SW480 (cell line): Measurements from ENCODE around the gene DRICH1.
"Not testable (repeated sequence)": the region's sequence is repeated elsewhere in the genome, so short reads cannot be mapped to it uniquely, and the experiment has no call there.

Experiments used
- DNase-seq: peaks from one replicate; pipeline ENCODE4 v3.0.0-alpha.2; 2016; ENCODE audit warnings: low spot score

Gene DRICH1

GRCh38 chr22:23632178-23632577, at the start of gene DRICH1:
DRICH1 (minus strand) TSS chr22:23632321; CDS start chr22:23632023, 298 bp downstream.
- peak; percentile 8 for DNase-seq

GRCh38 chr22:23681026-23681809, 49.1 kb upstream of the DRICH1 start:
- no peak for DNase-seq

- no peak for DNase-seq
Measured at GRCh38 chr22:23678133-23678532, 46.0 kb upstream of the DRICH1 start.

- no peak for DNase-seq
Measured at GRCh38 chr22:23677701-23677995, 45.5 kb upstream of the DRICH1 start.

- not testable (repeated sequence) for DNase-seq
Measured at GRCh38 chr22:23676841-23677700, 45.0 kb upstream of the DRICH1 start.

- peak; percentile 18 for DNase-seq
Measured at GRCh38 chr22:23675502-23676415, 43.6 kb upstream of the DRICH1 start.

- not testable (repeated sequence) for DNase-seq
Measured at GRCh38 chr22:23674886-23675501, 42.9 kb upstream of the DRICH1 start.

GRCh38 chr22:23673826-23674690, 41.9 kb upstream of the DRICH1 start:
- no peak for DNase-seq

GRCh38 chr22:23673050-23673620, 41.0 kb upstream of the DRICH1 start:
- no peak for DNase-seq

GRCh38 chr22:23672307-23673049, 40.4 kb upstream of the DRICH1 start:
- DNase-seq, result not testable (repeated sequence)

GRCh38 chr22:23671387-23671786, 39.3 kb upstream of the DRICH1 start:
- not testable (repeated sequence) for DNase-seq

GRCh38 chr22:23670378-23671295, 38.5 kb upstream of the DRICH1 start:
- no peak for DNase-seq

GRCh38 chr22:23660381-23660780, 28.3 kb upstream of the DRICH1 start:
- DNase-seq, result not testable (repeated sequence)

- DNase-seq, result no peak
Measured at GRCh38 chr22:23657727-23658126, 25.6 kb upstream of the DRICH1 start.

- no peak for DNase-seq
Measured at GRCh38 chr22:23655891-23656475, 23.9 kb upstream of the DRICH1 start.

- no peak for DNase-seq
Measured at GRCh38 chr22:23652711-23653110, 20.6 kb upstream of the DRICH1 start.

GRCh38 chr22:23652286-23652685, 20.2 kb upstream of the DRICH1 start:
- no peak for DNase-seq

GRCh38 chr22:23651676-23652075, 19.6 kb upstream of the DRICH1 start:
- DNase-seq, result no peak
